GM15510 (cell line): ENCODE data around the gene SRGAP1.

Experiments
- POLR2A ChIP-seq: IDR thresholded peaks from 3 replicates; pipeline ENCODE4 v1.6.1; 2011; ENCODE audit warnings: borderline replicate concordance; ENCODE audit not compliant: insufficient read length; ENCODE audit errors: extremely low read depth

SRGAP1 gene

GRCh38 chr12:64116969-64117368 lies 272.5 kb downstream of the SRGAP1 start:
- TF ChIP-seq POLR2A: no peak

- no peak for TF ChIP-seq POLR2A
These were observed 276.1 kb downstream of the SRGAP1 start for GRCh38 chr12:64120568-64120967.

- no peak for TF ChIP-seq POLR2A
These were observed 277.7 kb downstream of the SRGAP1 start for GRCh38 chr12:64122154-64122553.

DNA sequence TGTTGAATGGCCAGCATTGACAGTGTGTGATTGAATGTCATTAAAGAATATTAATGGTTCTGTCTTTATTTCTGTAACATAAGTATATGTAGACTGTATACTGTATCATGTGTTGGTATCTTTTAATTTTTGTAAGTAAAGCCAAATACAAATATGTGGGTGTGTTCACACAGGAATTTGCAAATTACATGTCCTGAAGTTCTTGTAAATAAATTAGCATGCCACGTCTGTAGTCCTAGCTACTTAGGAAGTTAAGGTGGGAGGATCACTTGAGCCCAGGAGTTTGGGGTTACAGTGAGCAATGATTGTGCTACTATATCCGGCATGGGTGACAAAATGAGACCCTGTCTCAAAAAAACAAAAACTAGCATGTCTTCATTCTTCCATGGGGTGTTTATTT lies 278.5 kb downstream of the SRGAP1 start:
- no peak for TF ChIP-seq POLR2A

DNA sequence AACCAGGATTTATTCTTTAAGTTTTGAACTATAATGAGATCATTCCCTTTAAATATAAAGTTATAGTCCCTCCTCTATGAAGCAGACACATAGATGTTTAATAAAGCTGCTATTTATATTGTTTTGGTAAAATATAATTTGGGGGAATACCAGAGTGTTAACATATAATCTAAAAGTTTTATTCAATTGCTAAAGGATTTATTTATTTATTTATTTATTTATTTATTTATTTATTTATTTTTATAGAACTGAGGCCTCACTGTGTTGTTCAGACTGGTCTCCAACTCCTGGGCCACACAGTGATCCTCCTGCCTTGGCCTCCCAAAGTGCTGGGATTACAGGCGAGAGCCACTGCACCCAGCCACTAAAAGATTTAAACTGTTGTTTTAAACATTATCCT lies 278.9 kb downstream of the SRGAP1 start:
- no peak for TF ChIP-seq POLR2A

DNA sequence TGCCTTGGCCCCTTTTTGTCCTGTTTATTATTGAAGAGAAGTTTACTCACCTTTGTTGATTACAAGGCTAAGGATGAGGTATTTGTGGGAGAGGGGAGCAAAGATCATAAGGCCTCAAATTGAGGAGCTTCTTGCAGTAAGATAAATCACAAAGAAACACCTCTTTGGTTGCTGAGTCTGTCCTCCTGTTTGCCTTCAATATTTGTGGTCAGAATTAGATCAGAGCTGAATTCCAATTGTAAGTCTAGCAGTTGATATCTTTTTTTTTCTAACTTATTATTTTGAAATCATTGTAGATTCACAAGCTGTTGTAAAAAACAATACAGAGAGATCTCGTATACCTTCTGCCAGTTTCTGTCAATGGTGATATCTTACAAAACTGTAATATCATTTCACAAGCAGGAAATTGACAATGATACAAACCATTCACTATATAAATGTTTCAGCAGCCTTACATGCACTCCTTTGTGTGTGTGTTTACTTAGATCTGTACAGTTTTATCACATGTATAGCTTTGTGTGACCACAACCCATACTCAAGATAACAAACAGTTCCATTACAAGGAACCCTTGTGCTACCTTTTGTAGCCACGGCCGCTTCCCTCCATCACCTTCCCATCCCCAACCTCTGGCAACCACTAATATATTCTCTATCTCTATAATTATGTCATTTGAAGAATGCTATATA lies 280.2 kb downstream of the SRGAP1 start:
- no peak for TF ChIP-seq POLR2A

GRCh38 chr12:64125913-64126312 lies 281.4 kb downstream of the SRGAP1 start:
- TF ChIP-seq POLR2A: no peak

- no peak for TF ChIP-seq POLR2A
These were observed 283.3 kb downstream of the SRGAP1 start for GRCh38 chr12:64127811-64128210.

- TF ChIP-seq POLR2A: no peak
These were observed 283.9 kb downstream of the SRGAP1 start for GRCh38 chr12:64128366-64128765.

DNA sequence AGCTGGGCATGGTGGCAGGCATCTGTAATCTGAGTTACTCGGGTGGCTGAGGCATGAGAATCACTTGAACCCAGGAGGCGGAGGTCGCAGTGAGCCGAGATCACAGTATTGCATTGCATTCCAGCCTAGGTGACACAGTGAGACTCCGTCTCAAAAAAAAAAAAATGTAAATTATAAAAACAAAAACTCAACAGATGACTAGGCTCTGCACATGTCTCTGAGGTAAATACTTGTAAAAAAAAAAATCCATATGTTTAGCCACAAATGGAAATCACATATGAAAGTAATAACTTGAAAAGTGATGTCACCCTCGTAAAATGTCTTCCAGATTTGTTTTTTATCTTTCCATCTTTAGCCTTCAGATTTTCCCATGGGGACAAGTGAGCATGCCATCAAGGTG lies 292.6 kb downstream of the SRGAP1 start:
- no peak for TF ChIP-seq POLR2A

DNA sequence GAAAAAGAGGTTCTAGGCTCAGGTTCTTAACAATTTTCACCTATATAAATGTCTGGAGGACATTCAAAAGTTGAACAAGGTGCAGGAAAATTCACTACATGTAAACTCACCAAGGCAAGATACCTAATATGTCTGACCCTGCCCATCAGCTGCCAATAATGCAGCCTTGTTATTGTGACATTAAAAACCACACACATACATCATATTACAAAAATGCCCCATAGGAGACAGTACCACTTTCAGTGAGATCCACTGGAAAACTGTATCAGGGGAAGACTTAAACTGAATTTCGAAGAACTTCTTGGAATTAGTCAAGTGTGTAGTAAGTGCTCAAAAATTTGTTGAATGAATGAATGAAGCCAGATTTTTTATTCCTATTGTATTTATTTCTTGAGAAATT lies 294.5 kb downstream of the SRGAP1 start:
- no peak for TF ChIP-seq POLR2A

- no peak for TF ChIP-seq POLR2A
These were observed 297.9 kb downstream of the SRGAP1 start for GRCh38 chr12:64142382-64142781.

- no peak for TF ChIP-seq POLR2A
These were observed 298.3 kb downstream of the SRGAP1 start for GRCh38 chr12:64142784-64143183.

DNA sequence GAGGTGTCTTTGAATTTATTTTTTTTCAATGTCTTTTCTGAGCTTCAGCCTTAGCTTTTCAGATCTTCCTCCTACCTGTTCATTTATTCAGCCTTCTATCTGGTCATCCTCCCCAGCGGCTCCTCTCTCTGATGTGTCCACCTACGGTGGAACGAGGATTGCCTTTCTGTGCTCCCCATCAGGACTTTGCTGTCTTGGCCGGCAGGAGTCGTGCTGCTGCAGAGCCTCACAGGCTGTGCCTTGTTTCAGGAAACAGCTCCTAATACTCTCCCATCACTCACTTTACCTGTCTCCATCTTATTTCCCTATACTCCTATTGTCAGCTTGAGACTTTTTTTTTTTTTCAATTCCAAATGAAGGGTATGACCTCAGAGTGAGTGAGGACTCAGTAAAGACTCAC lies 300.7 kb downstream of the SRGAP1 start:
- no peak for TF ChIP-seq POLR2A

GRCh38 chr12:64147011-64147631 lies 302.6 kb downstream of the SRGAP1 start:
- TF ChIP-seq POLR2A: no peak

- TF ChIP-seq POLR2A: no peak
These were observed 303.4 kb downstream of the SRGAP1 start for GRCh38 chr12:64147875-64148274.
